Omental fat pad (tissue), 4 donors: ENCODE measurements around the gene TMEM72. TPM values are rescaled to one million over a fixed set of nuclear protein-coding genes. Genes with fewer than 3 reads are reported as not detected.

Experiments
- ATAC-seq: fragments of 150-250 bp; one replicate; pipeline ENCODE4 v1.9.1; 2016; ENCODE audit warnings: mild to moderate bottlenecking, moderate library complexity; ENCODE audit not compliant: low FRiP score
- DNase-seq: peaks from one replicate; pipeline ENCODE4 v3.0.0-alpha.2; 2019; ENCODE audit warnings: low spot score
- CTCF ChIP-seq, 3 donors: fragments of 450-650 bp; IDR thresholded peaks; one replicate each; pipeline ENCODE4 v1.5.1; 2016 to 2017; ENCODE audit warnings: antibody characterized with exemption in 3 of 3, mild to moderate bottlenecking in 3 of 3, moderate library complexity in 2 of 3
- total RNA-seq, 4 donors: library from RNA; depleted of rRNA; stranded (reverse); fragments of >200 nt; gene quantifications; one replicate each; pipeline ENCODE4 v1.1.0, GENCODE V29; 2016

TMEM72 gene
- total RNA-seq, 4 donors from 2014 or later, result not detected

- ATAC-seq (no peak), DNase-seq (peak; percentile 22)
- no peak for TF ChIP-seq CTCF (IDR thresholded peaks at IDR 0.05)
Measured at GRCh38 chr10:44963772-44964633, 52.9 kb downstream of the TMEM72 start.

GRCh38 chr10:44965104-44965503 lies 54.0 kb downstream of the TMEM72 start:
- no peak for DNase-seq
- TF ChIP-seq CTCF (IDR thresholded peaks at IDR 0.05), result no peak

GRCh38 chr10:44965651-44966097 lies 54.5 kb downstream of the TMEM72 start:
- DNase-seq (peak; percentile 21), ATAC-seq (no peak)
- TF ChIP-seq CTCF (IDR thresholded peaks at IDR 0.05), result no peak

More at GRCh38 chr10:44965104-44965503, 54.0 kb downstream of the TMEM72 start:
- ATAC-seq, result no peak

- DNase-seq (peak; percentile 21), ATAC-seq (no peak)
- TF ChIP-seq CTCF (IDR thresholded peaks at IDR 0.05), result no peak
Measured at GRCh38 chr10:44966129-44966815, 55.1 kb downstream of the TMEM72 start.

GRCh38 chr10:44966816-44967509 lies 55.8 kb downstream of the TMEM72 start:
- no peak for ATAC-seq
- peak; percentile 4 for DNase-seq
- no peak for TF ChIP-seq CTCF (IDR thresholded peaks at IDR 0.05)

GRCh38 chr10:44967616-44968015 lies 56.5 kb downstream of the TMEM72 start:
- DNase-seq (peak; percentile 17), ATAC-seq (no peak)
- TF ChIP-seq CTCF (IDR thresholded peaks at IDR 0.05), result no peak
